HepG2 (cell line): ENCODE results near the gene SLC6A6. TPM values are rescaled to one million over a fixed set of nuclear protein-coding genes. Genes with fewer than 3 reads are reported as not detected.

ENCODE experiments used
- CTCF ChIP-seq: sonication (generic); formaldehyde crosslinking; IDR thresholded peaks from 2 replicates; pipeline ENCODE4 v1.5.0; 2020; ENCODE audit warnings: mild to moderate bottlenecking, missing genetic modification reagents, moderate library complexity
- ELK4 ChIP-seq: sonication (generic); formaldehyde crosslinking; IDR thresholded peaks from 2 replicates; pipeline ENCODE4 v1.9.0; 2021; ENCODE audit warnings: missing genetic modification reagents, borderline replicate concordance
- ERF ChIP-seq: IDR thresholded peaks from 2 replicates; pipeline ENCODE4 v1.6.1; 2018; ENCODE audit warnings: missing biosample characterization, missing genetic modification reagents
- HNRNPLL ChIP-seq: fragments of 200-400 bp; formaldehyde crosslinking; IDR thresholded peaks from 2 replicates; pipeline ENCODE4 v1.6.1; 2017; ENCODE audit warnings: mild to moderate bottlenecking, low read depth, low read length; ENCODE audit not compliant: poor library complexity, severe bottlenecking
- PBX3 ChIP-seq: sonication (generic); formaldehyde crosslinking; IDR thresholded peaks from 2 replicates; pipeline ENCODE4 v1.8.1; 2023; ENCODE audit warnings: missing genetic modification reagents, inconsistent platforms, borderline replicate concordance
- POLR2AphosphoS2 ChIP-seq: IDR thresholded peaks from 2 replicates; pipeline ENCODE4 v1.6.1; 2011; ENCODE audit warnings: low read depth, low read length, improper control_type of control experiment
- REL ChIP-seq: sonication (generic); formaldehyde crosslinking; conservative IDR thresholded peaks from 2 replicates; pipeline ENCODE4 v1.8.0; 2022; ENCODE audit warnings: mild to moderate bottlenecking, missing genetic modification reagents, moderate library complexity
- SAP130 ChIP-seq: IDR thresholded peaks from 2 replicates; pipeline ENCODE4 v1.6.1; 2016; ENCODE audit warnings: low read depth
- TOPORS ChIP-seq: sonication (generic); formaldehyde crosslinking; IDR thresholded peaks from 2 replicates; pipeline ENCODE4 v1.8.0; 2023; ENCODE audit warnings: mild to moderate bottlenecking, missing genetic modification reagents
- ZNF501 ChIP-seq: sonication (generic); formaldehyde crosslinking; IDR thresholded peaks from 2 replicates; pipeline ENCODE4 v1.5.1; 2020; ENCODE audit warnings: mild to moderate bottlenecking, moderate library complexity, missing genetic modification reagents
- polyA plus RNA-seq, 8 experiments: library from polyadenylated mRNA; depleted of rRNA in 3 of 8; stranded (reverse) in 7 of 8; unstranded in 1 of 8; fragments of >200 nt; fragmentation: Illumina TruSeq in 4 of 8; extraction: Trizol in 4 of 8; gene quantifications; 2 replicates each; pipeline versions ENCODE4 v1.2.1 to v1.2.3, GENCODE V29; 2011 to 2016; ENCODE audit warnings: low read depth in 4 of 8, missing spikeins in 1 of 8, mixed read lengths in 1 of 8; ENCODE audit not compliant: insufficient read depth in 1 of 8
- total RNA-seq, 5 experiments: library from RNA; depleted of rRNA; stranded (reverse); fragments of >200 nt; fragmentation: Illumina TruSeq; extraction: Trizol; gene quantifications; 2 replicates each; pipeline ENCODE4 v1.2.3, GENCODE V29; 2016; ENCODE audit warnings: low read depth in 1 of 5

The SLC6A6 gene
- total and polyA plus RNA-seq, 2 of the 13 experiments (the other 11 are each of a cell fraction or from before 2014, with no cell fraction given) = 14.1 to 20.7 TPM

GRCh38 chr3:14441240-14441919, 39.0 kb downstream of the SLC6A6 start (continued):
- no peak for TF ChIP-seq CTCF
- TF ChIP-seq ELK4 (CRISPR knock-in tag) = no peak
- no peak for TF ChIP-seq ERF (CRISPR knock-in tag)
- TF ChIP-seq TOPORS = no peak
- no peak for TF ChIP-seq REL
- no peak for TF ChIP-seq HNRNPLL
- no peak for TF ChIP-seq PBX3 (CRISPR knock-in tag)
- no peak for TF ChIP-seq SAP130 (CRISPR knock-in tag)
- no peak for TF ChIP-seq ZNF501
- no peak for TF ChIP-seq POLR2AphosphoS2
